OCI-LY1 (cell line): Measurements from ENCODE around the gene ANGPTL8.

Experiments used
- H2AFZ ChIP-seq: fragments of 200-600 bp; sonication (generic), shearing (Covaris generic); 2 replicates; pipeline ENCODE4 v1.6.0; 2014; ENCODE audit warnings: antibody characterized with exemption, mild to moderate bottlenecking, low read length
- H3F3A ChIP-seq: fragments of 200-600 bp; sonication (generic), shearing (Covaris generic); 2 replicates; pipeline ENCODE4 v1.6.0; 2014; ENCODE audit warnings: mild to moderate bottlenecking, antibody characterized with exemption, low read length, moderate library complexity; ENCODE audit not compliant: insufficient read depth
- H3K27ac ChIP-seq: fragments of 200-600 bp; sonication (generic); 2 replicates; pipeline ENCODE4 v1.5.1; 2014; ENCODE audit warnings: low read length, mixed run types, mild to moderate bottlenecking, low read depth; ENCODE audit not compliant: poor library complexity, severe bottlenecking
- H3K27me3 ChIP-seq: fragments of 200-600 bp; sonication (generic); 2 replicates; pipeline ENCODE4 v1.6.0; 2014; ENCODE audit warnings: antibody characterized with exemption, mild to moderate bottlenecking, low read length, moderate library complexity; ENCODE audit not compliant: insufficient read depth
- H3K36me3 ChIP-seq: fragments of 200-600 bp; sonication (generic); 2 replicates; pipeline ENCODE4 v1.6.1; 2014; ENCODE audit warnings: mild to moderate bottlenecking, antibody characterized with exemption, low read length, moderate library complexity, mixed read lengths; ENCODE audit not compliant: insufficient read depth
- H3K4me1 ChIP-seq: fragments of 200-600 bp; sonication (generic); 2 replicates; pipeline ENCODE4 v1.5.1; 2014; ENCODE audit warnings: mild to moderate bottlenecking, low read length, moderate library complexity; ENCODE audit not compliant: insufficient read depth, severe bottlenecking
- H3K4me2 ChIP-seq: fragments of 200-600 bp; sonication (generic), shearing (Covaris generic); 2 replicates; pipeline ENCODE4 v1.6.1; 2014; ENCODE audit warnings: low read length
- H3K4me3 ChIP-seq: fragments of 200-600 bp; sonication (generic); 2 replicates; pipeline ENCODE4 v1.5.1; 2014; ENCODE audit warnings: low read length, low read depth, mild to moderate bottlenecking, mixed read lengths; ENCODE audit not compliant: poor library complexity, severe bottlenecking
- H3K79me2 ChIP-seq: fragments of 200-600 bp; shearing (Covaris generic); 2 replicates; pipeline ENCODE4 v1.6.1; 2016; ENCODE audit warnings: mixed run types, low read length, mixed read lengths; ENCODE audit not compliant: insufficient read depth
- H3K9ac ChIP-seq: fragments of 200-600 bp; sonication (generic), shearing (Covaris generic); 2 replicates; pipeline ENCODE4 v1.6.1; 2014; ENCODE audit warnings: mild to moderate bottlenecking, low read length, mixed read lengths
- H3K9me2 ChIP-seq: fragments of 200-600 bp; sonication (generic), shearing (Covaris generic); 2 replicates; pipeline ENCODE4 v1.6.1; 2014; ENCODE audit warnings: low read depth, mild to moderate bottlenecking, low read length, mixed read lengths
- H3K9me3 ChIP-seq: fragments of 200-600 bp; shearing (Covaris generic); 2 replicates; pipeline ENCODE4 v1.6.1; 2014; ENCODE audit warnings: low read length, mixed read lengths
- H4K20me1 ChIP-seq: fragments of 200-600 bp; sonication (generic), shearing (Covaris generic); 2 replicates; pipeline ENCODE4 v1.6.0; 2016; ENCODE audit warnings: mild to moderate bottlenecking, low read length; ENCODE audit not compliant: insufficient read depth
- EZH2 ChIP-seq: fragments of 200-600 bp; sonication (generic), shearing (Covaris generic); IDR thresholded peaks from 2 replicates; pipeline ENCODE4 v1.8.0; 2017; ENCODE audit warnings: borderline replicate concordance, mixed run types, mild to moderate bottlenecking, antibody characterized with exemption, low read length, moderate library complexity, mixed read lengths
- TF ChIP-seq, protein P1 (sequence below): fragments of 200-600 bp; sonication (generic), shearing (Covaris generic); IDR thresholded peaks from 2 replicates; pipeline ENCODE4 v1.5.1; 2017; ENCODE audit warnings: mild to moderate bottlenecking, antibody characterized with exemption, low read length, moderate library complexity, mixed read lengths

The ANGPTL8 gene

DNA sequence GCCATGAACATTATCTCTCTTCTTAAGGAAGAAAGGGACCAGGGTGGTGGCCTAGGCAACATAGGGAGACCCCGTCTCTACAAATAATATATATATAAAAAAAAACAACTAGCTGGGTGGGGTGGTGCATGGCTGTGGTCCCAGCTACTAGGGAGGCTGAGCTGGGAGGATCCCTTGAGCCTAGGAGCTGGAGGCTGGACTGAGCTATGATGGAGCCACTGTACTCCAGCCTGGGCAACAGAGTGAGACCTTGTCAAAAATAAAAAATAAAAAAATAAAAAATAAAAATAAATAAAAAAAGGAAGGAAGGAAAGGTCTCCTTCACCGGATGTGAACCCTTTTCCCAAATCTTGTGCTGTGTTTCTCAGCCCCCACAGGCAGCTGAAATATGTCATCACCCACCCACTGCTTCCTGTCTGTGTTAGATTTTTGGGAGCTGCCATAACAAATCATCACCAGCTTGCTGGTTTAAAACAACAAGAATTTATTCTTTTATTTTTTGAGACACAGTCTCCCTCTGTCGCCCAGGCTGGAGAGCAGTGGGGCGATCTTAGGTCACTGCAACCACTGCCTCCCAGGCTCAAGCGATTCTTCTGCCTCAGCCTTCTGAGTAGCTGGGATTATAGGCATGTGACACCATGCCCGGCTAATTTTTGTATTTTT, 47.0 kb downstream of the ANGPTL8 start:
- Histone ChIP-seq H3K27ac (no peak overlapping the region), H3K9me2 (no peaks in the 10 kb centered on the region), H3K4me1 (no peaks in the 10 kb centered on the region), H3K36me3 (no peaks in the 10 kb centered on the region), H3F3A (no peaks in the 10 kb centered on the region), H2AFZ (no peak overlapping the region), H3K27me3 (0 out of 2 replicates have a peak, but pooled peaks cover 5% of the 10 kb centered on the region), H3K9me3 (no peaks in the 10 kb centered on the region), H4K20me1 (no peaks in the 10 kb centered on the region), H3K9ac (no peak overlapping the region), H3K79me2 (no peaks in the 10 kb centered on the region), H3K4me2 (no peak overlapping the region), H3K4me3 (no peak overlapping the region)
- TF ChIP-seq, protein P1, sequence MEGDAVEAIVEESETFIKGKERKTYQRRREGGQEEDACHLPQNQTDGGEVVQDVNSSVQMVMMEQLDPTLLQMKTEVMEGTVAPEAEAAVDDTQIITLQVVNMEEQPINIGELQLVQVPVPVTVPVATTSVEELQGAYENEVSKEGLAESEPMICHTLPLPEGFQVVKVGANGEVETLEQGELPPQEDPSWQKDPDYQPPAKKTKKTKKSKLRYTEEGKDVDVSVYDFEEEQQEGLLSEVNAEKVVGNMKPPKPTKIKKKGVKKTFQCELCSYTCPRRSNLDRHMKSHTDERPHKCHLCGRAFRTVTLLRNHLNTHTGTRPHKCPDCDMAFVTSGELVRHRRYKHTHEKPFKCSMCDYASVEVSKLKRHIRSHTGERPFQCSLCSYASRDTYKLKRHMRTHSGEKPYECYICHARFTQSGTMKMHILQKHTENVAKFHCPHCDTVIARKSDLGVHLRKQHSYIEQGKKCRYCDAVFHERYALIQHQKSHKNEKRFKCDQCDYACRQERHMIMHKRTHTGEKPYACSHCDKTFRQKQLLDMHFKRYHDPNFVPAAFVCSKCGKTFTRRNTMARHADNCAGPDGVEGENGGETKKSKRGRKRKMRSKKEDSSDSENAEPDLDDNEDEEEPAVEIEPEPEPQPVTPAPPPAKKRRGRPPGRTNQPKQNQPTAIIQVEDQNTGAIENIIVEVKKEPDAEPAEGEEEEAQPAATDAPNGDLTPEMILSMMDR: no peak
- TF ChIP-seq EZH2: no peak

DNA sequence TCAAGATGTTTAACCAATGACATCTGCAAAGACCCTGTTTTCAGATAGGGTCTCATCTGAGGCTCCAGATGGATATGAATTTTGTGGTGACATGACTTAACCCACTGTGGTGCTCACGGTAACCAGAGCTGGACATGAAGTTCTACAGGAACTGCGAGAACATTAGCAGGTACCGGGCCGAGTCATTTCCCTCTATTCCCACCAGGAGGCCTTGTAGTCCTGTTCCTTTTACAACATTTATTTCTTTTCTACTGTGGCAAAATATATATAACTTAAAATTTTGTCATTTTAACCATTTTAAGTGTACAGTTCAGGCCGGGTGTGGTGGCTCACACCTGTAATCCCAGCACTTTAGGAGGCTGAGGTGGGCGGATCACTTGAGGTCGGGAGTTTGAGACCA, 48.9 kb downstream of the ANGPTL8 start:
- no peaks in the 10 kb centered on the region for H4K20me1 ChIP-seq
- no peaks in the 10 kb centered on the region for H3F3A ChIP-seq
- no peaks in the 10 kb centered on the region for H3K79me2 ChIP-seq
- TF ChIP-seq, protein P1: peak; percentile 31; the same call in 1 of the 2 replicates
- TF ChIP-seq EZH2: no peak
- H3K9me2 ChIP-seq: no peaks in the 10 kb centered on the region
- no peak overlapping the region for H3K4me2 ChIP-seq
- H3K27ac ChIP-seq: no peak overlapping the region
- no peak overlapping the region for H3K9ac ChIP-seq
- no peaks in the 10 kb centered on the region for H3K9me3 ChIP-seq
- peaks cover under 1% of the 10 kb centered on the region for H3K4me1 ChIP-seq
- H2AFZ ChIP-seq: no peak overlapping the region
- H3K27me3 ChIP-seq: no peaks in the 10 kb centered on the region
- no peaks in the 10 kb centered on the region for H3K36me3 ChIP-seq
- H3K4me3 ChIP-seq: no peak overlapping the region

DNA sequence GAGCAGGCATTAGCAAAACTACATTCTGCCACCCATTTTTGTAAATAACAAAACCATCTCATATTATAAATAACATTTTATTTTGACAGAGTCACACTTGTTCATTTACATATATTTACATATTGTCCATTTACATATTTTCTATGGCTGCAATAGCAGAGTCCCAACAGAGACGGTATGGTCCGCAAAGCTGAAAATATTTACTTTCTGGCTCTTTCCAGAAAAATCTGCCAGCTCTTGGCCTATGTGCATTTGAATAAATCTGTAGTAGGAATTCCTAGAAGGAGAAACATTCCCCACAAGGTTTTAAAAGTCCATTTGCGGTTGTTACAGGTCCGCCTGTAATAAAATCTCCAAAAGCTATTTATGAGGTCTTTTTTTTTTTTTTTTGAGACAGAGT, 50.8 kb downstream of the ANGPTL8 start:
- no peaks in the 10 kb centered on the region for H3K79me2 ChIP-seq
- H3K4me2 ChIP-seq: no peak overlapping the region
- no peaks in the 10 kb centered on the region for H3K36me3 ChIP-seq

More for the DNA sequence above, 50.8 kb downstream of the ANGPTL8 start:
- Histone ChIP-seq H2AFZ (no peak overlapping the region), H4K20me1 (no peaks in the 10 kb centered on the region), H3K4me3 (no peak overlapping the region), H3K27ac (no peak overlapping the region), H3K9me3 (no peaks in the 10 kb centered on the region), H3K9me2 (no peaks in the 10 kb centered on the region), H3K4me1 (peaks cover 5% of the 10 kb centered on the region), H3K9ac (no peak overlapping the region), H3F3A (no peaks in the 10 kb centered on the region), H3K27me3 (no peaks in the 10 kb centered on the region)
- TF ChIP-seq EZH2: no peak
- TF ChIP-seq, protein P1: no peak
